Skeletal muscle tissue (tissue), 4 donors: ENCODE data around the gene DUSP22. TPM values are rescaled to one million over a fixed set of nuclear protein-coding genes. Genes with fewer than 3 reads are reported as not detected.
A peak's percentile ranks its signal among the peaks of the same experiment; 100 is the strongest.

Experiments used
- H3K27ac ChIP-seq: one replicate; pipeline ENCODE4 v1.7.0; 2013; ENCODE audit warnings: mild to moderate bottlenecking, low read depth, low read length, inconsistent platforms
- H3K27me3 ChIP-seq, 3 donors: one replicate each; pipeline ENCODE4 v1.7.0; 2013; ENCODE audit warnings: low read length in 3 of 3; ENCODE audit not compliant: control insufficient read depth in 3 of 3, insufficient read depth in 3 of 3
- H3K36me3 ChIP-seq, 3 donors: one replicate each; pipeline ENCODE4 v1.7.0; 2013; ENCODE audit warnings: low read length in 3 of 3; ENCODE audit not compliant: control insufficient read depth in 3 of 3, insufficient read depth in 3 of 3
- H3K4me1 ChIP-seq, 3 donors: one replicate each; pipeline ENCODE4 v1.7.0; 2013; ENCODE audit warnings: low read length in 3 of 3, mild to moderate bottlenecking in 3 of 3; ENCODE audit not compliant: control insufficient read depth in 3 of 3, insufficient read depth in 3 of 3
- H3K4me3 ChIP-seq, 3 donors: one replicate each; pipeline ENCODE4 v1.7.0; 2013; ENCODE audit warnings: low read length in 3 of 3
- H3K9ac ChIP-seq, 3 donors: one replicate each; pipeline ENCODE4 v1.7.0; 2013; ENCODE audit warnings: low read length in 3 of 3, mild to moderate bottlenecking in 3 of 3, moderate library complexity in 2 of 3, low read depth in 1 of 3
- H3K9me3 ChIP-seq, 3 donors: one replicate each; pipeline ENCODE4 v1.7.0; 2013; ENCODE audit warnings: low read length in 3 of 3; ENCODE audit not compliant: control insufficient read depth in 3 of 3
- total RNA-seq: library from RNA; depleted of rRNA; stranded (reverse); fragments of >200 nt; gene quantifications from one replicate; pipeline ENCODE4 v1.2.3, GENCODE V29; 2014
- donor health status: Osteomylitis.

DUSP22 gene
- total RNA-seq, 1 donor from 2014 or later = 17.7 TPM

GRCh38 chr6:391559-392440, 99.5 kb downstream of the DUSP22 start, which contains the start of gene IRF4:
Gene IRF4, plus strand, starts transcription at chr6:391752. Its CDS starts 1,401 bp downstream, at chr6:393153.
- Histone ChIP-seq H3K36me3 (no peaks in the 10 kb centered on the region), H3K27me3 (peaks cover 75 to 76% (median 76%) of the 10 kb centered on the region in 3 donors), H3K9me3 (no peaks in the 10 kb centered on the region), H3K4me3 (peak within 1 kb of the TSS; percentile 35 to 58 (median 54)), H3K27ac (no peak within 1 kb of the TSS), H3K9ac (peak within 1 kb of the TSS in 1 of 3 donors; percentile 45), H3K4me1 (peaks cover 12 to 27% (median 12%) of the 10 kb centered on the region in 3 donors)

- H3K9ac ChIP-seq = peak overlapping the region in 1 of 3 donors; percentile 45
- H3K4me3 ChIP-seq = peak overlapping the region in 2 of 3 donors; percentile 41 to 51
- no peak overlapping the region for H3K27ac ChIP-seq
Observed at GRCh38 chr6:392441-393390, 100.4 kb downstream of the DUSP22 start.

GRCh38 chr6:393391-394221, 101.3 kb downstream of the DUSP22 start:
- Histone ChIP-seq H3K9me3 (no peaks in the 10 kb centered on the region), H3K4me3 (peak overlapping the region in 2 of 3 donors; percentile 29 to 51), H3K27me3 (peaks cover 66 to 80% (median 78%) of the 10 kb centered on the region in 3 donors)

More at GRCh38 chr6:392441-393390, 100.4 kb downstream of the DUSP22 start:
- Histone ChIP-seq H3K9me3 (no peaks in the 10 kb centered on the region), H3K36me3 (no peaks in the 10 kb centered on the region), H3K4me1 (peaks cover 12 to 27% (median 12%) of the 10 kb centered on the region in 3 donors), H3K27me3 (peaks cover 68 to 80% (median 74%) of the 10 kb centered on the region in 3 donors)

GRCh38 chr6:394641-395289, 102.5 kb downstream of the DUSP22 start:
- H3K27me3 ChIP-seq = peaks cover 56 to 75% (median 71%) of the 10 kb centered on the region in 3 donors
- no peaks in the 10 kb centered on the region for H3K9me3 ChIP-seq
- no peak overlapping the region for H3K9ac ChIP-seq
- H3K4me1 ChIP-seq = peaks cover 12 to 27% (median 12%) of the 10 kb centered on the region in 3 donors
- no peak overlapping the region for H3K4me3 ChIP-seq
- no peak overlapping the region for H3K27ac ChIP-seq
- no peaks in the 10 kb centered on the region for H3K36me3 ChIP-seq

More at GRCh38 chr6:393391-394221, 101.3 kb downstream of the DUSP22 start:
- Histone ChIP-seq H3K27ac (no peak overlapping the region), H3K36me3 (no peaks in the 10 kb centered on the region), H3K4me1 (peaks cover 12 to 27% (median 12%) of the 10 kb centered on the region in 3 donors), H3K9ac (peak overlapping the region in 1 of 3 donors; percentile 16)

- Histone ChIP-seq H3K4me3 (no peak overlapping the region), H3K36me3 (no peaks in the 10 kb centered on the region), H3K4me1 (peaks cover 12 to 27% (median 12%) of the 10 kb centered on the region in 3 donors), H3K27ac (no peak overlapping the region), H3K9ac (no peak overlapping the region), H3K9me3 (no peaks in the 10 kb centered on the region), H3K27me3 (peaks cover 48 to 67% (median 64%) of the 10 kb centered on the region in 3 donors)
Observed at GRCh38 chr6:395432-396125, 103.3 kb downstream of the DUSP22 start.

GRCh38 chr6:396126-396520, 103.8 kb downstream of the DUSP22 start:
- no peaks in the 10 kb centered on the region for H3K36me3 ChIP-seq
- peaks cover 43 to 62% (median 60%) of the 10 kb centered on the region in 3 donors for H3K27me3 ChIP-seq
- H3K4me1 ChIP-seq = peaks cover 9 to 24% (median 10%) of the 10 kb centered on the region in 3 donors
- H3K4me3 ChIP-seq = no peak overlapping the region
- H3K27ac ChIP-seq = no peak overlapping the region
- no peaks in the 10 kb centered on the region for H3K9me3 ChIP-seq
- H3K9ac ChIP-seq = no peak overlapping the region

GRCh38 chr6:397056-397455, 104.8 kb downstream of the DUSP22 start:
- H3K4me3 ChIP-seq = no peak overlapping the region
- H3K36me3 ChIP-seq = no peaks in the 10 kb centered on the region
- H3K27ac ChIP-seq = no peak overlapping the region
- peaks cover 3 to 17% (median 4%) of the 10 kb centered on the region in 3 donors for H3K4me1 ChIP-seq
- H3K9me3 ChIP-seq = no peaks in the 10 kb centered on the region
- H3K27me3 ChIP-seq = peaks cover 36 to 57% (median 55%) of the 10 kb centered on the region in 3 donors
- H3K9ac ChIP-seq = no peak overlapping the region

- H3K36me3 ChIP-seq = no peaks in the 10 kb centered on the region
- H3K4me3 ChIP-seq = no peak overlapping the region
- no peak overlapping the region for H3K27ac ChIP-seq
- H3K4me1 ChIP-seq = peaks cover 0 to 13% (median 0%) of the 10 kb centered on the region in 3 donors
- H3K27me3 ChIP-seq = peaks cover 30 to 51% (median 49%) of the 10 kb centered on the region in 3 donors
- H3K9me3 ChIP-seq = no peaks in the 10 kb centered on the region
- H3K9ac ChIP-seq = no peak overlapping the region
Observed at GRCh38 chr6:397604-398003, 105.3 kb downstream of the DUSP22 start.
